Small intestine (tissue), 7 donors: Measurements from ENCODE around the gene ASIC1. TPM values are rescaled to one million over a fixed set of nuclear protein-coding genes. Genes with fewer than 3 reads are reported as not detected.

ENCODE experiments used
- DNase-seq, 2 donors: peaks; one replicate each; pipeline versions ENCODE4 v3.0.0 to v3.0.0-alpha.2; 2013
- FAIRE-seq: peaks from 2 replicates; lab custom pipeline; 2012; peaks lifted over from hg19 to GRCh38; lab: Jason Lieb, UNC
- H3K27ac ChIP-seq, 3 donors: one replicate each; pipeline ENCODE4 v1.5.1; 2013; ENCODE audit warnings: low read length in 2 of 3, mild to moderate bottlenecking in 2 of 3, control low read depth in 1 of 3, inconsistent platforms in 1 of 3, low read depth in 1 of 3, moderate library complexity in 1 of 3
- H3K27me3 ChIP-seq, 3 donors: one replicate each; pipeline ENCODE4 v1.6.1; 2013; ENCODE audit warnings: low read length in 3 of 3, inconsistent platforms in 1 of 3; ENCODE audit not compliant: control insufficient read depth in 3 of 3, insufficient read depth in 3 of 3
- H3K36me3 ChIP-seq, 3 donors: one replicate each; pipeline ENCODE4 v1.6.1; 2013; ENCODE audit warnings: low read length in 3 of 3, inconsistent platforms in 1 of 3, low read depth in 1 of 3, mild to moderate bottlenecking in 1 of 3, moderate library complexity in 1 of 3; ENCODE audit not compliant: control insufficient read depth in 3 of 3, insufficient read depth in 2 of 3
- H3K4me1 ChIP-seq, 3 donors: one replicate each; pipeline ENCODE4 v1.6.1; 2013; ENCODE audit warnings: low read length in 2 of 3, inconsistent platforms in 1 of 3, low read depth in 1 of 3, mild to moderate bottlenecking in 1 of 3, moderate library complexity in 1 of 3; ENCODE audit not compliant: control insufficient read depth in 3 of 3, insufficient read depth in 2 of 3
- H3K4me3 ChIP-seq, 3 donors: one replicate each; pipeline ENCODE4 v1.5.1; 2013; ENCODE audit warnings: low read length in 3 of 3, control low read depth in 1 of 3, inconsistent platforms in 1 of 3, low read depth in 1 of 3, mild to moderate bottlenecking in 1 of 3, moderate library complexity in 1 of 3
- H3K9me3 ChIP-seq, 2 donors: one replicate each; pipeline ENCODE4 v1.6.1; 2013; ENCODE audit warnings: low read depth in 1 of 2, low read length in 1 of 2; ENCODE audit not compliant: control insufficient read depth in 2 of 2, insufficient read depth in 1 of 2
- WGBS, 3 donors: extraction: QIAGEN DNeasy Blood & Tissue Kit; methylation state at CpG; one replicate each; pipeline ENCODE4 v1.1.7; 2013; 5-methylcytosine and 5-hydroxymethylcytosine counted together
- polyA plus RNA-seq, 4 donors: library from polyadenylated mRNA; stranded (reverse) in 3 of 4; unstranded in 1 of 4; fragments of 200-250 nt in 3 of 4; fragments of 120-200 nt in 1 of 4; gene quantifications; one replicate each; pipeline versions ENCODE4 v1.2.1 to v1.2.3, GENCODE V29; 2013
- donor health status: healthy with polysubstance abuse.
- donor health status: control.
- donor health status: control.
- donor health status: Bipolar disorder and iron deficiency.
- donor health status: healthy.

Gene ASIC1
- polyA plus RNA-seq, 4 donors: 0.81 to 2.2 (median 0.85) TPM; not detected in 1

DNA sequence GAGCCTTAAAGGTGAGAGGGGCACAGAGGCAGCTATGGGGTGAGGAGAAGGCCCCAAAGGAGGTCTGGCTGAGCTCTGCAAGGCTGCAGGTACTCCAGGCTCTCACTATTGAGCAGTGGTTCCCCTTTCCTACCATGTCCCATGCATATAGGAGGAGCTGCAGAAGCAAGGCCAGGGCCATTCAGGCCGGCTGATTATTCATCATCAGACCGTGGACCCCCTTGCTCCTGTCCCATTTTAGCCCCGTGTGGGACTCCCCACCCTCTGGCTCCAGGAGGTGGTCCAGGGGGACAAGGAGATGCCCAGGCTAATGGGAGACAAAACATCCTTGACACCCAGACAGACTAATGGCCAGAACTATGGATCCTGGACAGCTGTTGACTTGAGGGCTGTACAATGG lies 49.5 kb downstream of the ASIC1 start:
- FAIRE-seq (no peak), DNase-seq (no peak)
- H3K4me1 ChIP-seq: peaks cover 2 to 87% (median 17%) of the 10 kb centered on the region in 3 donors
- no peak overlapping the region for H3K4me3 ChIP-seq
- H3K27ac ChIP-seq: peak overlapping the region in 2 of 3 donors; percentile 12 to 58
- WGBS, 3 donors: 73 to 82% (median 82%) methylated on average over 3 of the region's 3 CpGs
- H3K36me3 ChIP-seq: peaks cover 0 to 61% (median 0%) of the 10 kb centered on the region in 3 donors
- no peaks in the 10 kb centered on the region for H3K9me3 ChIP-seq
- no peaks in the 10 kb centered on the region for H3K27me3 ChIP-seq

DNA sequence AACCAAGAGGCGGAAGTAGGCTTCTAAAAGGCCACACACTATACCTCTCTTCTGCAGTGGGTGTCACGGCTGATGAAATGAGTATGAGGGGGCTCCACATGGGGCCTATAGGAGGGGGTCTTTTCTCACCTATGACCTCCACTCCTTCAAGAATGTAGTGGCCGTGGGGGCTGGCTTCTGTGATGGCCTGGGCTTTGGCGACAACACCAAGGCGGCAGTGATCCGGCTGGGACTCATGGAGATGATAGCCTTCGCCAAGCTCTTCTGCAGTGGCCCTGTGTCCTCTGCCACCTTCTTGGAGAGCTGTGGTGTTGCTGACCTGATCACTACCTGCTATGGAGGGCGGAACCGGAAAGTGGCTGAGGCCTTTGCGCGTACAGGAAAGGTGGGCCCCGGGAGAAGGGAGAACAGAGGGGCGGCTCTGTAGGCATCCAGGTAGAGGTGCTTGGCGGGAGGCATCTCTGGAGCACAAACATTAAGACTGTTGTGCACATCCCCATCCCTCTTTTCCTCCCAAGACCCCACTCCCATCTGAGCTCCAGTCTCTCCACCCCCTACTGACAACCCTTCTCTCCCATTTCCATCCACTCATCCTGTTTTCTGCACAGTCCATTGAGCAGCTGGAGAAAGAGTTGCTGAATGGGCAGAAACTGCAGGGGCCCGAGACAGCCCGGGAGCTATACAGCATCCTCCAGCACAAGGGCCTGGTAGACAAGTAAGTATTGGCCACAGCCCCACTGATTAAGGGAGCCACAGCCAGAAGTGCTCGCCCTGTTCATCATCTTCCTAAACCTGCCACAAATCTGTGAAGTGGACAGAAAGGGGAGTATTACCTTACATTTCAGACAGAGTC lies 50.2 kb downstream of the ASIC1 start:
- Histone ChIP-seq H3K36me3 (peaks cover 0 to 58% (median 0%) of the 10 kb centered on the region in 3 donors), H3K4me3 (no peak overlapping the region), H3K4me1 (peaks cover 2 to 79% (median 17%) of the 10 kb centered on the region in 3 donors), H3K9me3 (no peaks in the 10 kb centered on the region), H3K27ac (peak overlapping the region; percentile 57 to 61 (median 58)), H3K27me3 (no peaks in the 10 kb centered on the region)
- DNase-seq (no peak), FAIRE-seq (no peak)
- 95 to 97% (median 96%) methylated on average over 17 of the region's 17 CpGs for WGBS, 3 donors

DNA sequence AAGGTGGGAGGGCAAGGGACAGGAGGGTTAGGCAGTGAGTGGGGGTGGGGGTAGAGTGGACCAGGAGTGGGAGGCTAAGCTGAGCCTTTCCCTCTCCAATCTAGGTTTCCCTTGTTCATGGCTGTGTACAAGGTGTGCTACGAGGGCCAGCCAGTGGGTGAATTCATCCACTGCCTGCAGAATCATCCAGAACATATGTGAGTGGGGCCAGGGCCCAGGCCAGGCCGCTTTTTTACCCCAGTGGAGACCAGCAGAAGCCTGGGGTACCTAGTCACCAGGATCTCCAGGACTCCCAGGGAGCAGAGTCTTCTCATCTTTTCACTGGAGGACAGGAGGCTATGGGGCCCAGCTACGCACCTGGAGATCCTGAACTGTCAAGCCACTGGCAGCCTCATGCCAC lies 51.9 kb downstream of the ASIC1 start:
- 89 to 91% (median 90%) methylated on average over 3 of the region's 3 CpGs for WGBS, 3 donors
- no peaks in the 10 kb centered on the region for H3K9me3 ChIP-seq
- FAIRE-seq: no peak
- peak in 1 of 2 donors; percentile 14 for DNase-seq
- H3K27ac ChIP-seq: peak overlapping the region; percentile 86 to 92 (median 92)
- peaks cover 0 to 63% (median 0%) of the 10 kb centered on the region in 3 donors for H3K36me3 ChIP-seq
- H3K27me3 ChIP-seq: no peaks in the 10 kb centered on the region
- H3K4me1 ChIP-seq: peaks cover 2 to 76% (median 19%) of the 10 kb centered on the region in 3 donors
- no peak overlapping the region for H3K4me3 ChIP-seq

DNA sequence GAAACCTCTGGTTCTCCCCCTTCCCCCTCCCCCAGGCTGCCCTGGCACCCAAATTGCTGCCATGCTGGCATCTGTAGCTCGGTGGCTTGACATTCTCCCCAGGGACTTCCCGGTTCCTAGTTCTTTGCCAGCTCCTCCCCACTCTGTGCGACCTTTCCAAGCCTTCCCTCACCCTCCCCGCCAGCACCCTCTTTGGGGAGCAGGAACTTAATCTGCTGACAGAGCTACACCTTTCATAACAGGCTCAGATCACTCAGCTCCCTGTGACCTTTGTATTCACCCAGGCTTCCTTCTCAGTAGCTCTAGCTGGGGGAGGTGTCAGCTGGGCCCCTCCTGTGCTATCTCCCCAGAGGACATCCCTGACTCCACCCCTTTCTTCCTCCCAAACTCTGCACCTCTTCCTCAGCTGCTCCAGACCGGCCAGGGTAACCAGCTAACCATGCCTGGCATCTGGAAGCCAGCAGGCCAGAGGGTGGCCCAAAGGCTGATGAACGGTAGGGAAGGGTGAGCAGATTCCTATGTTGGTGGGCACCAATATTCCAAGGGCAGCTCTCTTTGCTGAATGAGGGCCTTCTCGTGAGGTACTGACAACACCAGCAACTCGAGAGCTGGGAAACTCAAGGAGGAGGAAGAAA lies 52.8 kb downstream of the ASIC1 start:
- peaks cover 1 to 70% (median 19%) of the 10 kb centered on the region in 3 donors for H3K4me1 ChIP-seq
- H3K4me3 ChIP-seq: no peak overlapping the region
- peak; percentile 92 to 98 for DNase-seq
- H3K9me3 ChIP-seq: no peaks in the 10 kb centered on the region
- 14 to 39% (median 28%) methylated on average over 8 of the region's 8 CpGs for WGBS, 3 donors
- H3K27ac ChIP-seq: peak overlapping the region; percentile 86 to 92 (median 92)
- H3K27me3 ChIP-seq: no peaks in the 10 kb centered on the region
- no peak for FAIRE-seq
- H3K36me3 ChIP-seq: peaks cover 0 to 63% (median 0%) of the 10 kb centered on the region in 3 donors

DNA sequence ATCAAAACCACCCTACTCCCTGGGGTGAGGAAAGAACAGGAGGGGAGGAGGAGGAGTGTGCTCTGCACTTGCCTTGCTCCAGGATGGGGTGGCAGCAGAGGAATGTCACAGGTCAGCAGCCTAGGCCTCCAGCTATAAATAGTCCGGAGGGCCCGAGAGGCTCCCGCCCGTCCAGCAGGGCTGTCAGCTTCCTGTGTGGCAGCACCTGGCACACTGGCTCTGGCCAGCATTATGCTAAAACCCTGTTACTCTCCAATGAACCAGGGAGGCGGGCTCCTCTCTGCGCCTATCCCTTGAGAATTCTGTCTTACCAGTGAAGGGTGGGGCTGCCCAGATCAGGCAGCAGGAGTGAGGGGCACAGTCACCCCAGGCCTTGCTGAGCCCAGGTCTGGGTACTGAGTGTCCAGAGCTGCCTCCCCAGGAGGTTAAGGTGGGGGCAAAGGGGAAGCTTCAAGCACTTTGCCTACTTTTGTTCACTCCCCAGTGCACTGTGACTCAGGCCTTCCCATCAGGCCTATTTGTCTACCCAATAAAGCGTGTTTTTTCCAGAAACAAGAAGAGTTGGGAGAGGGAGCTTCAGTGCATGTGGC lies 53.5 kb downstream of the ASIC1 start:
- 19 to 30% (median 28%) methylated on average over 7 of the region's 7 CpGs for WGBS, 3 donors
- DNase-seq: peak; percentile 74 to 75
- H3K27ac ChIP-seq: peak overlapping the region; percentile 86 to 92 (median 92)
- H3K36me3 ChIP-seq: peaks cover 0 to 63% (median 0%) of the 10 kb centered on the region in 3 donors
- peaks cover 0 to 63% (median 19%) of the 10 kb centered on the region in 3 donors for H3K4me1 ChIP-seq
- no peak overlapping the region for H3K4me3 ChIP-seq
- no peaks in the 10 kb centered on the region for H3K9me3 ChIP-seq
- no peak for FAIRE-seq
- no peaks in the 10 kb centered on the region for H3K27me3 ChIP-seq

DNA sequence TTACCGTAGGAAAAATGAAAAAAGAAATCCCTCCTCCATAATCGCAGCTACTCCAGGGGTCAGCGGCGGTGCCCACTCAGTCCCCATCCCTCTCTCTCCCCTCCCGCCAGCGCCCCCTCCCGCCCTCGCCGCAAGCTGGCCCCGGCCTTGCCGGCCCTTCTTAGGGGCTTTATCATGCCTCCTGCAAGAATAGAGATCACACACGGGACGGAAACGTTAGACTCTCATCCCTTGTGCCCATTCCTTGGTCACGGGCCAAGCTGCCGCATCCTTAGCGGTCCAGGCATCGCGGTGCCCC lies 53.9 kb downstream of the ASIC1 start:
- peaks cover 0 to 59% (median 16%) of the 10 kb centered on the region in 3 donors for H3K4me1 ChIP-seq
- peak overlapping the region; percentile 86 to 92 (median 92) for H3K27ac ChIP-seq
- H3K36me3 ChIP-seq: peaks cover 0 to 62% (median 0%) of the 10 kb centered on the region in 3 donors
- H3K4me3 ChIP-seq: peak overlapping the region in 1 of 3 donors; percentile 14
- FAIRE-seq: no peak
- no peak for DNase-seq
- 10 to 16% (median 12%) methylated on average over 19 of the region's 19 CpGs for WGBS, 3 donors
- no peaks in the 10 kb centered on the region for H3K27me3 ChIP-seq
- no peaks in the 10 kb centered on the region for H3K9me3 ChIP-seq

DNA sequence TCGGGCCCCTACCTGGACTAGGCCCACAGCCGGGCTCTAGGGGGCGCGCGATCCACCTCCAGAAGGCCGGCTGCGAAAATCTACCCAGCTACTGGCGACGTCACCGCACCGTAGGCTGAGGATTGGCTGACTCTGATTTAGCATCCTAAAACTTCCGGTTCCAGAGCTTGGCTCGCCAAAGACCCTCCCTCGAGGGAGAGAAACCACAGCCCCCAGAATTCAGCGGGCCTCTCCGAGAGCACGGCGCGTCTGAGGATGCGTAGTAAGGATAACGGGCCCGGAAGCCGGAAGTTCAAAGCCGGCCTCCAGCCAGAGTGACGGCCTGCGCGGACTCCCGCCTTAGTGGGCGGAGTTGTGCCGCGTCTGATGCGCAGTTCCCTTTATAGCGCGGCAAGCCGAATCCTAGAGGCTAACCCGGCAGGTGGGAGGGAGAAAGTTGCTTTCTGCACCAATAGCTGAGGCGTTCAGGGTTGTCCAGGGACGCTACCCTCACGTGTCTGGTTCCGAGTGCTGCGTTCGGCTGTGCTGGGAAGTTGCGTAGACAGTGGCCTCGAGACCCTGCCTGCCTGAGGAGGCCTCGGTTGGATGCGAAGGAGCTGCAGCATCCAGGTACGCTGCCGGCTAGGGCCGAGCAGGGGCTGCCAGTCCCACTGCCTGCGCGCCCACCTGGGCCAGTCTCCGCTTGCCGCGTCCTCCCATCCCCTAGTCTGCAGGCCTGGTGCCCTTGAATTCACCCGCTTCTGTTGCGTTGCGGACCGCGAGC lies 54.5 kb downstream of the ASIC1 start, which contains the start of gene COX14:
Gene COX14, plus strand, starts transcription at position 544 of the 763 bp plus-strand sequence. CDS start 7,808 bp downstream, outside the sequence.
- Histone ChIP-seq H3K4me1 (peaks cover 0 to 54% (median 14%) of the 10 kb centered on the region in 3 donors), H3K27ac (peak within 1 kb of the TSS; percentile 86 to 99 (median 92)), H3K9me3 (no peaks in the 10 kb centered on the region), H3K27me3 (no peaks in the 10 kb centered on the region), H3K36me3 (peaks cover 0 to 59% (median 0%) of the 10 kb centered on the region in 3 donors), H3K4me3 (peak within 1 kb of the TSS; percentile 76 to 98 (median 83))
- WGBS, 3 donors: 0 to 1% (median 0%) methylated on average over 53 to 59 of the region's 59 CpGs
- FAIRE-seq: no peak
- DNase-seq: peak; percentile 99 to 100
